Measurements from ENCODE around the gene SOCS4.

GRCh38 chr14:55098561-55098898 is 71.5 kb downstream of the SOCS4 start:
- TF ChIP-seq POLR2AphosphoS5 (IDR thresholded peaks at IDR 0.05; ENCODE audit: low read depth, low read length): no peak
- TF ChIP-seq, protein P1, sequence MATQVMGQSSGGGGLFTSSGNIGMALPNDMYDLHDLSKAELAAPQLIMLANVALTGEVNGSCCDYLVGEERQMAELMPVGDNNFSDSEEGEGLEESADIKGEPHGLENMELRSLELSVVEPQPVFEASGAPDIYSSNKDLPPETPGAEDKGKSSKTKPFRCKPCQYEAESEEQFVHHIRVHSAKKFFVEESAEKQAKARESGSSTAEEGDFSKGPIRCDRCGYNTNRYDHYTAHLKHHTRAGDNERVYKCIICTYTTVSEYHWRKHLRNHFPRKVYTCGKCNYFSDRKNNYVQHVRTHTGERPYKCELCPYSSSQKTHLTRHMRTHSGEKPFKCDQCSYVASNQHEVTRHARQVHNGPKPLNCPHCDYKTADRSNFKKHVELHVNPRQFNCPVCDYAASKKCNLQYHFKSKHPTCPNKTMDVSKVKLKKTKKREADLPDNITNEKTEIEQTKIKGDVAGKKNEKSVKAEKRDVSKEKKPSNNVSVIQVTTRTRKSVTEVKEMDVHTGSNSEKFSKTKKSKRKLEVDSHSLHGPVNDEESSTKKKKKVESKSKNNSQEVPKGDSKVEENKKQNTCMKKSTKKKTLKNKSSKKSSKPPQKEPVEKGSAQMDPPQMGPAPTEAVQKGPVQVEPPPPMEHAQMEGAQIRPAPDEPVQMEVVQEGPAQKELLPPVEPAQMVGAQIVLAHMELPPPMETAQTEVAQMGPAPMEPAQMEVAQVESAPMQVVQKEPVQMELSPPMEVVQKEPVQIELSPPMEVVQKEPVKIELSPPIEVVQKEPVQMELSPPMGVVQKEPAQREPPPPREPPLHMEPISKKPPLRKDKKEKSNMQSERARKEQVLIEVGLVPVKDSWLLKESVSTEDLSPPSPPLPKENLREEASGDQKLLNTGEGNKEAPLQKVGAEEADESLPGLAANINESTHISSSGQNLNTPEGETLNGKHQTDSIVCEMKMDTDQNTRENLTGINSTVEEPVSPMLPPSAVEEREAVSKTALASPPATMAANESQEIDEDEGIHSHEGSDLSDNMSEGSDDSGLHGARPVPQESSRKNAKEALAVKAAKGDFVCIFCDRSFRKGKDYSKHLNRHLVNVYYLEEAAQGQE (IDR thresholded peaks at IDR 0.05; ENCODE audit: insufficient read depth in 1 of 2, low read depth in 2 of 2, low read length in 2 of 2): no peak
- TF ChIP-seq FOXP2 (optimal IDR thresholded peaks at IDR 0.05; ENCODE audit: borderline replicate concordance, extremely low read depth, extremely low read length, insufficient read depth): no peak
- TF ChIP-seq TAF1 (IDR thresholded peaks at IDR 0.05; ENCODE audit: borderline replicate concordance, insufficient read depth, low read length): no peak

All from PFSK-1 (cell line).